ENCODE measurements around the gene TADA3. TPM values are rescaled to one million over a fixed set of nuclear protein-coding genes. Genes with fewer than 3 reads are reported as not detected.

Gene TADA3
- total RNA-seq, 1 donor from 2014 or later: 58.9 TPM

DNA sequence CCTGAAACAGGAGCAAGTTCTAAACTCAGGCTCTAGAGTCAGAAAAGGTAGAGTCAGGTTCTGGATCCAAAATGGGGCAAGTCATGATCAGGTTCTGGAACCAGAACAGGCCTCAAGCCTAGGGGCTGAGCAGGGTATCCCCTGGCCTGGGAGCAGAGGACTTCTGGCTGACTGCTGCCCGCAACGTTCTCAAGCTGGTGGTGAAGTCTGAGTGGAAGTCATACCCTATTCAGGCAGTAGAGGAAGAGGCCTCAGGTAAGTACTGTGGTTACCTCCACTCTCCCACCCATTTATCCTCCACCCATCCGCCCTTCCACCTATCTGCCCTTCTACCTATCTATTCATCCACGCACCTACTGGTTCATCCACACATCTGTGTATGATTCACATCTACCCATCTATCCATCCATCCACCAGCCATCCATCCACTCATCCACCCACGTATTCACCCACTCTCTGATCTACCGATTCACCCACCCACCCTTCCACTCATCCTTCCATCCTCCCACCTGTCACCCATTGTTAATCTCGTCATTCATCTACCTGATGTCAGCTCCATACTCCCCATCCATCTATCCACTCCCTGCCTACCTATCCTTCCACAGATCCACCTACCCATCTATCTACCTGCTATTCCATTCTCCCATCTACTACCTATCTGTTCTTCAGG is 26.5 kb upstream of the TADA3 start:
- no peak for DNase-seq (ENCODE audit: extremely low spot score in 2 of 2)
- no peak for TF ChIP-seq POLR2A (IDR thresholded peaks at IDR 0.05)
- no peak for TF ChIP-seq POLR2AphosphoS5 (IDR thresholded peaks at IDR 0.05; ENCODE audit: insufficient read depth in 1 of 2, low read depth in 1 of 2)
- TF ChIP-seq, protein P1, sequence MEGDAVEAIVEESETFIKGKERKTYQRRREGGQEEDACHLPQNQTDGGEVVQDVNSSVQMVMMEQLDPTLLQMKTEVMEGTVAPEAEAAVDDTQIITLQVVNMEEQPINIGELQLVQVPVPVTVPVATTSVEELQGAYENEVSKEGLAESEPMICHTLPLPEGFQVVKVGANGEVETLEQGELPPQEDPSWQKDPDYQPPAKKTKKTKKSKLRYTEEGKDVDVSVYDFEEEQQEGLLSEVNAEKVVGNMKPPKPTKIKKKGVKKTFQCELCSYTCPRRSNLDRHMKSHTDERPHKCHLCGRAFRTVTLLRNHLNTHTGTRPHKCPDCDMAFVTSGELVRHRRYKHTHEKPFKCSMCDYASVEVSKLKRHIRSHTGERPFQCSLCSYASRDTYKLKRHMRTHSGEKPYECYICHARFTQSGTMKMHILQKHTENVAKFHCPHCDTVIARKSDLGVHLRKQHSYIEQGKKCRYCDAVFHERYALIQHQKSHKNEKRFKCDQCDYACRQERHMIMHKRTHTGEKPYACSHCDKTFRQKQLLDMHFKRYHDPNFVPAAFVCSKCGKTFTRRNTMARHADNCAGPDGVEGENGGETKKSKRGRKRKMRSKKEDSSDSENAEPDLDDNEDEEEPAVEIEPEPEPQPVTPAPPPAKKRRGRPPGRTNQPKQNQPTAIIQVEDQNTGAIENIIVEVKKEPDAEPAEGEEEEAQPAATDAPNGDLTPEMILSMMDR (IDR thresholded peaks at IDR 0.05): no peak
- intact Hi-C loops (cut with DNase I): no loop called here

DNA sequence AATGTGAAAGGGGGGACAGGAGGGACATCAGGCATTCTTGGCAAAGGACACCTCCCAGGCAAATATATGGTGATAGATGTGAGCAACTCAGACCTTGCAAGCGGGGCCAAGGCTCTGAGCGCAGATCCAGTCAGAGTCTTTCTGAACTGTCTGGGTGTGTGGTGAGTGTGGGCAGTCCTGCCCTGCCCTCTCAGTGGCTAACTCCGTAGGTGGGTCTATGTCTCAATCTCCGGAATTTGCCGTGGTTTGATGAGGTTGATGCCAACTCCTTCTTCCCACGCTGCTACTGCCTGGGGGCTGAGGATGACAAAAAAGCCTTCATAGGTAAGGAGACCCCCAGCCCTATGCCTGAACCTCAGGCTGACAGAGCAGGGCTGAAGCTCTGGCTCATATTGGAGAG is 25.2 kb upstream of the TADA3 start:
- intact Hi-C loops (cut with DNase I): no loop called here
- TF ChIP-seq, protein P1 (IDR thresholded peaks at IDR 0.05): no peak
- TF ChIP-seq POLR2AphosphoS5 (IDR thresholded peaks at IDR 0.05; ENCODE audit: insufficient read depth in 1 of 2, low read depth in 1 of 2): no peak
- no peak for TF ChIP-seq POLR2A (IDR thresholded peaks at IDR 0.05)
- H3K9me3 ChIP-seq: no peaks in the 10 kb centered on the region
- H3K27me3 ChIP-seq: no peaks in the 10 kb centered on the region
- no peak for DNase-seq (ENCODE audit: extremely low spot score in 2 of 2)
- H3K27ac ChIP-seq: no peak overlapping the region
- peaks cover 0 to 17% of the 10 kb centered on the region in 2 donors for H3K36me3 ChIP-seq
- H3K4me1 ChIP-seq: no peaks in the 10 kb centered on the region
- no peak overlapping the region for H3K4me3 ChIP-seq

More for the DNA sequence above, 26.5 kb upstream of the TADA3 start:
- peaks cover 0 to 6% of the 10 kb centered on the region in 2 donors for H3K36me3 ChIP-seq
- no peak overlapping the region for H3K27ac ChIP-seq
- no peaks in the 10 kb centered on the region for H3K27me3 ChIP-seq
- no peaks in the 10 kb centered on the region for H3K9me3 ChIP-seq
- H3K4me1 ChIP-seq: no peaks in the 10 kb centered on the region
- H3K4me3 ChIP-seq: no peak overlapping the region

DNA sequence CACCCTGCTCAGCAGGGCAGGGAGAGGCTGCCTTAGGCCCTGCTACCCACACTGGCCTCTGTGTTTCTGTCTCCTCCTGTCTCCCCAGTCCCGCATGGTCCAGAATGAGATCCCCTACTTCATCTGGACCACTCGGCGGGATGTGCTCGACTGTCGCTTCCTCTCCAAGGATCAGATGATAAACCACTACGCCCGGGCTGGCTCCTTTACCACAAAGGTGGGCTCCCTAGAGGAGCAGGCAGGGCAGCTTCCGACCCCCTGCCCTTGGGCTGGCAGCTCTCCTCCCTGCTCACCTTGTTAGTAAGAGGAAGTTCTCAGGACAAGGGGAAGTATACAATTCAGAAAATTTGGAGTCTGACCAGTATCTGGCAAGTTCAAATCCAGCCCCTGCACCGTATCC is 23.7 kb upstream of the TADA3 start:
- peaks cover 3% of the 10 kb centered on the region for H3K4me1 ChIP-seq
- DNase-seq (ENCODE audit: extremely low spot score in 2 of 2): no peak
- H3K27me3 ChIP-seq: no peaks in the 10 kb centered on the region
- H3K4me3 ChIP-seq: no peak overlapping the region
- peaks cover 0 to 17% of the 10 kb centered on the region in 2 donors for H3K36me3 ChIP-seq
- no peak for TF ChIP-seq POLR2AphosphoS5 (IDR thresholded peaks at IDR 0.05; ENCODE audit: insufficient read depth in 1 of 2, low read depth in 1 of 2)
- TF ChIP-seq POLR2A (IDR thresholded peaks at IDR 0.05): no peak
- TF ChIP-seq, protein P1 (IDR thresholded peaks at IDR 0.05): no peak
- H3K27ac ChIP-seq: no peak overlapping the region
- no peaks in the 10 kb centered on the region for H3K9me3 ChIP-seq
- intact Hi-C loops (cut with DNase I): no loop called here

DNA sequence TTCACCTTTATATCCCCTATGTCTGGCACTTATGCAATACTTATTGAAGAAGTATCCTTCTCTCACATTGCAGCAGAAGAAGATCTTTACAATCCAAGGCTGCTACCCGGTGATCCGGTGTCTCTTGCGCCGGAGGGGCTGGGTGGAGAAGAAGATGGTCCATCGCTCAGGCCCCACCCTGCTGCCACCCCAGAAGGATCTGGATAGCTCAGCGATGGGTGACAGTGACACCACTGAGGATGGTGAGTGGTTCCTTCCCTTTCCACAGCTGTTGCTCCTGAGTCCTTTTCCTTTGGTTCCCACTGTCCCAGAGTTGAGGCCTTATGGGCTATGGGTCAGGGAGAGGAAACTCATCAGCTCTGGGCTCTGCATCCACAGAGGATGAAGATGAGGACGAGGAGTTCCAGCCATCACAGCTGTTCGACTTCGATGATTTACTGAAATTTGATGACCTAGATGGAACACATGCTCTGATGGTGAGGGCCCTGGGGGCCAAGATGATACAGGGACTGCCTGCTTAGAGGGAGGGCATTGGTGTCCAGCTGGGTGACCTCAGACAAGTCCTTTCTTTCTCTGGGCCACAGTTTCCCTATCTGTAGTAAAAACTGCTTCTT is 20.7 kb upstream of the TADA3 start:
- TF ChIP-seq POLR2A (IDR thresholded peaks at IDR 0.05) (no peak), POLR2AphosphoS5 (IDR thresholded peaks at IDR 0.05; ENCODE audit: insufficient read depth in 1 of 2, low read depth in 1 of 2) (no peak)
- TF ChIP-seq, protein P1 (IDR thresholded peaks at IDR 0.05): no peak
- Histone ChIP-seq H3K27me3 (no peaks in the 10 kb centered on the region), H3K27ac (no peak overlapping the region), H3K36me3 (peaks cover 0 to 17% of the 10 kb centered on the region in 2 donors), H3K4me3 (no peak overlapping the region), H3K9me3 (no peaks in the 10 kb centered on the region), H3K4me1 (peaks cover 19% of the 10 kb centered on the region)
- no peak for DNase-seq (ENCODE audit: extremely low spot score in 2 of 2)
- intact Hi-C loops (cut with DNase I): no loop called here

DNA sequence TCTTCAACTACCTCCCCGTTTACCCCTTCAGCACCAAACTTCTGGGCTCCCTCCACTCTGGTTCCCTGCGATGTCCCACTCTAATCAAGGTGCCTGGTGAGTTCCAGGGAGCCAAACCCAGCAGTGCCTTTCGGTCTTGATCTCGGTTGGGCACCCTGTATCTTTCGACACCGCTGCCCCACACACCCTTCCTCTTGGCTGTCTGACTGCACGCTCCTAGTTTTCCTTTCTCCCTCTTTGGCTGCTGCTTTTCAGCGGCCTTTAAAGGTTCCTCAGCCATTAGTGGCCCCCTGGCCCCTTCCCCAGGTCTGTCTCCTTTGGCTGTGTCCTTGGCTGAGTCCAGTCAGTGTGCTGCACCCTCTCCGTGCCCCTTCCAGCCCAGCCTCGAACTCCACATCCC is 18.6 kb upstream of the TADA3 start:
- Histone ChIP-seq H3K4me1 (peaks cover 19% of the 10 kb centered on the region), H3K9me3 (no peaks in the 10 kb centered on the region), H3K4me3 (peak overlapping the region; percentile 62 to 68), H3K27me3 (no peaks in the 10 kb centered on the region), H3K27ac (peak overlapping the region; percentile 94), H3K36me3 (peaks cover 0 to 28% of the 10 kb centered on the region in 2 donors)
- intact Hi-C loops (cut with DNase I): no loop called here
- DNase-seq (ENCODE audit: extremely low spot score in 2 of 2): no peak
- TF ChIP-seq POLR2AphosphoS5 (IDR thresholded peaks at IDR 0.05; ENCODE audit: insufficient read depth in 1 of 2, low read depth in 1 of 2) (no peak), POLR2A (IDR thresholded peaks at IDR 0.05) (no peak)
- TF ChIP-seq, protein P1 (IDR thresholded peaks at IDR 0.05): no peak

Measured in vagina (tissue), 2 donors.